PC-9 (cell line): ENCODE data around the gene SLC25A52. TPM values are rescaled to one million over a fixed set of nuclear protein-coding genes. Genes with fewer than 3 reads are reported as not detected.
"Not testable (repeated sequence)": the region's sequence is repeated elsewhere in the genome, so short reads cannot be mapped to it uniquely, and the experiment has no call there.

Experiments used
- Bru-seq: library from RNA; stranded (reverse); fragments of 400-500 nt; gene quantifications from one replicate; lab custom pipeline; 2021; lab: Mats Ljungman, UMichigan
- BruChase-seq, 2 experiments: library from RNA; stranded (reverse); fragments of 400-500 nt; gene quantifications; one replicate each; lab custom pipeline; 2021; lab: Mats Ljungman, UMichigan
- BruUV-seq: library from RNA; stranded (reverse); fragments of 400-500 nt; replicated peaks from 2 replicates; lab custom pipeline; 2021; lab: Mats Ljungman, UMichigan
- CTCF ChIA-PET: fragments of 300-600 bp; sonication (Branson Sonifier 250); formaldehyde crosslinking; loops from one replicate; lab custom pipeline; 2022; ENCODE audit warnings: antibody characterized with exemption; lab: Charles Lee
- POLR2A ChIA-PET: fragments of 300-600 bp; sonication (Branson Sonifier 250); formaldehyde crosslinking; loops from one replicate; lab custom pipeline; 2022; ENCODE audit warnings: antibody characterized with exemption; ENCODE audit not compliant: unreplicated experiment; lab: Charles Lee
- DNase-seq, 2 experiments: peaks; one replicate each; pipeline versions ENCODE4 v3.0.0 to v3.0.0-alpha.2; 2015 to 2022; ENCODE audit warnings: mixed read lengths in 1 of 2
- H2AFZ ChIP-seq: fragments of 200-600 bp; sonication (generic); 2 replicates; pipeline ENCODE4 v1.8.1; 2017; ENCODE audit warnings: antibody characterized with exemption
- H3F3A ChIP-seq: fragments of 200-600 bp; sonication (generic); 2 replicates; pipeline ENCODE4 v1.8.1; 2017; ENCODE audit warnings: antibody characterized with exemption, mild to moderate bottlenecking, low read depth; ENCODE audit not compliant: insufficient read depth
- H3K27ac ChIP-seq: fragments of 200-600 bp; sonication (generic); 2 replicates; pipeline ENCODE4 v1.6.1; 2016; ENCODE audit warnings: mixed run types
- H3K27me3 ChIP-seq: fragments of 200-600 bp; sonication (generic); 2 replicates; pipeline ENCODE4 v1.6.1; 2016; ENCODE audit warnings: low read depth, mixed run types; ENCODE audit not compliant: insufficient read depth
- H3K36me3 ChIP-seq: fragments of 200-600 bp; sonication (generic); 2 replicates; pipeline ENCODE4 v1.6.1; 2016; ENCODE audit warnings: low read depth, mixed run types
- H3K4me1 ChIP-seq: fragments of 200-600 bp; sonication (generic); replicated peaks from 2 replicates; pipeline ENCODE4 v1.6.1; 2016; ENCODE audit warnings: mixed run types; ENCODE audit not compliant: insufficient read depth
- H3K4me2 ChIP-seq: fragments of 200-600 bp; sonication (generic); 2 replicates; pipeline ENCODE4 v1.6.1; 2017; ENCODE audit warnings: mixed run types
- H3K4me3 ChIP-seq: fragments of 200-600 bp; sonication (generic); 2 replicates; pipeline ENCODE4 v1.6.1; 2016; ENCODE audit warnings: mixed run types
- H3K79me2 ChIP-seq: fragments of 200-600 bp; sonication (generic); 2 replicates; pipeline ENCODE4 v1.6.1; 2017; ENCODE audit warnings: low read depth, mixed run types
- H3K9me2 ChIP-seq: fragments of 200-600 bp; sonication (generic); 2 replicates; pipeline ENCODE4 v1.8.1; 2017; ENCODE audit warnings: mild to moderate bottlenecking; ENCODE audit not compliant: insufficient read depth
- H3K9me3 ChIP-seq: fragments of 200-600 bp; sonication (generic); 2 replicates; pipeline ENCODE4 v1.8.1; 2016; ENCODE audit warnings: low read depth; ENCODE audit not compliant: insufficient read depth
- H4K20me1 ChIP-seq: fragments of 200-600 bp; sonication (generic); 2 replicates; pipeline ENCODE4 v1.8.1; 2017; ENCODE audit not compliant: insufficient read depth
- CTCF ChIP-seq: fragments of 200-600 bp; sonication (generic); conservative IDR thresholded peaks from 2 replicates; pipeline ENCODE4 v1.6.1; 2017; ENCODE audit warnings: mixed run types, antibody characterized with exemption, mild to moderate bottlenecking, moderate library complexity
- EZH2 ChIP-seq: fragments of 200-600 bp; sonication (generic); IDR thresholded peaks from 2 replicates; pipeline ENCODE4 v1.8.0; 2017; ENCODE audit warnings: antibody characterized with exemption, low read depth
- intact Hi-C: fragments of 100-400 bp; cut with micrococcal nuclease; formaldehyde crosslinking; loops from one replicate; pipeline ENCODE4 v1.10.0; 2022; ENCODE audit not compliant: unreplicated experiment
- long read RNA-seq: library from polyadenylated mRNA; stranded (forward); transcript quantifications from one replicate; pipeline ENCODE4 v2.0.0, GENCODE V29; 2022
- total RNA-seq: library from RNA; stranded (reverse); gene quantifications from 2 replicates; pipeline ENCODE4 v1.2.3, GENCODE V29; 2021

SLC25A52 gene
- not detected in 2 replicates for total RNA-seq
- percentile 30 among the genes with signal in this experiment for Bru-seq, nascent RNA
- BruChase-seq, experiment 1, labeled RNA remaining after a 2-hour chase: percentile 37 among the genes with signal in this experiment
- percentile 50 among the genes with signal in this experiment for BruChase-seq, experiment 2, labeled RNA remaining after a 6-hour chase
- long read RNA-seq: 0 reads

- Histone ChIP-seq H3K9me2 (no peaks in the 10 kb centered on the region), H3K79me2 (no peaks in the 10 kb centered on the region), H3K9me3 (no peaks in the 10 kb centered on the region), H3K4me3 (no peak within 1 kb of the TSS), H4K20me1 (no peaks in the 10 kb centered on the region), H3K27ac (no peak within 1 kb of the TSS), H3K27me3 (no peaks in the 10 kb centered on the region), H2AFZ (no peak within 1 kb of the TSS), H3F3A (no peaks in the 10 kb centered on the region), H3K4me2 (no peak within 1 kb of the TSS), H3K4me1 (no peaks in the 10 kb centered on the region), H3K36me3 (no peaks in the 10 kb centered on the region)
- no peak for DNase-seq
- POLR2A ChIA-PET: no interaction called here
- BruUV-seq: no TSS peak
- CTCF ChIA-PET: no interaction called here
- intact Hi-C loops: no loop called here
- no peak for TF ChIP-seq CTCF
- TF ChIP-seq EZH2: no peak
These were observed at the start of gene SLC25A52 for GRCh38 chr18:31760695-31761094. Gene SLC25A52 (minus strand): TSS chr18:31760880. CDS start chr18:31760661, 219 bp downstream.

GRCh38 chr18:31809049-31809448 lies 48.4 kb upstream of the SLC25A52 start:
- H3K4me2 ChIP-seq, H3F3A ChIP-seq, H3K27ac ChIP-seq, BruUV-seq, H4K20me1 ChIP-seq, POLR2A ChIA-PET, H3K27me3 ChIP-seq, DNase-seq, intact Hi-C loops, H3K36me3 ChIP-seq, CTCF ChIA-PET, H3K4me3 ChIP-seq, H3K79me2 ChIP-seq, H3K9me3 ChIP-seq, H3K4me1 ChIP-seq, H2AFZ ChIP-seq, H3K9me2 ChIP-seq: not testable (repeated sequence)

- POLR2A ChIA-PET: no interaction called here
- no peak for DNase-seq
- intact Hi-C loops: no loop called here
- no peaks in the 10 kb centered on the region for H3K79me2 ChIP-seq
- H3K36me3 ChIP-seq: no peaks in the 10 kb centered on the region
- CTCF ChIA-PET: no interaction called here
- no TSS peak for BruUV-seq
- no peaks in the 10 kb centered on the region for H3F3A ChIP-seq
- TF ChIP-seq CTCF (no peak), EZH2 (no peak)
- H2AFZ ChIP-seq: no peak overlapping the region
- H3K27ac ChIP-seq: no peak overlapping the region
- no peaks in the 10 kb centered on the region for H3K9me3 ChIP-seq
- H3K27me3 ChIP-seq: no peaks in the 10 kb centered on the region
- no peaks in the 10 kb centered on the region for H3K4me1 ChIP-seq
- no peak overlapping the region for H3K4me2 ChIP-seq
- H3K9me2 ChIP-seq: no peaks in the 10 kb centered on the region
- no peak overlapping the region for H3K4me3 ChIP-seq
- no peaks in the 10 kb centered on the region for H4K20me1 ChIP-seq
These were observed 40.4 kb upstream of the SLC25A52 start for GRCh38 chr18:31801078-31801477.

- H3K4me1 ChIP-seq, H3F3A ChIP-seq, BruUV-seq, H3K36me3 ChIP-seq, H3K27me3 ChIP-seq, H3K9me2 ChIP-seq, CTCF ChIA-PET, H3K27ac ChIP-seq, H3K9me3 ChIP-seq, H4K20me1 ChIP-seq, POLR2A ChIA-PET, H3K4me3 ChIP-seq, H2AFZ ChIP-seq, H3K4me2 ChIP-seq, intact Hi-C loops, DNase-seq, H3K79me2 ChIP-seq: not testable (repeated sequence)
These were observed 38.6 kb upstream of the SLC25A52 start for GRCh38 chr18:31799257-31799656.
